Upper lobe of left lung (tissue), 6 donors: Measurements from ENCODE around the gene ZFAND6. TPM values are rescaled to one million over a fixed set of nuclear protein-coding genes. Genes with fewer than 3 reads are reported as not detected.

ENCODE experiments used
- ATAC-seq, 2 donors: fragments of 200-7000 bp; cut with Tn5 transposase; one replicate each; pipeline ENCODE4 v1.9.1; 2022; ENCODE audit warnings: mild to moderate bottlenecking in 2 of 2, moderate library complexity in 2 of 2; ENCODE audit not compliant: low FRiP score in 2 of 2
- DNase-seq, 2 donors: peaks; one replicate each; pipeline ENCODE4 v3.0.0-alpha.2; 2019 to 2020
- H3K27ac ChIP-seq, 4 donors: fragments of 200-600 bp; sonication (generic); one replicate each; pipeline ENCODE4 v1.5.1; 2016 to 2019
- H3K27me3 ChIP-seq, 4 donors: fragments of 200-600 bp; sonication (generic); one replicate each; pipeline ENCODE4 v1.5.1; 2017 to 2019
- H3K36me3 ChIP-seq, 4 donors: fragments of 200-600 bp; sonication (generic); one replicate each; pipeline ENCODE4 v1.5.1; 2016 to 2019
- H3K4me1 ChIP-seq, 4 donors: fragments of 200-600 bp; sonication (generic); one replicate each; pipeline ENCODE4 v1.5.1; 2018 to 2019
- H3K4me3 ChIP-seq, 4 donors: fragments of 200-600 bp; sonication (generic); one replicate each; pipeline ENCODE4 v1.5.1; 2017 to 2019; ENCODE audit warnings: mild to moderate bottlenecking in 2 of 4, moderate library complexity in 1 of 4
- H3K9me3 ChIP-seq, 4 donors: fragments of 200-600 bp; sonication (generic); one replicate each; pipeline ENCODE4 v1.5.1; 2018 to 2019
- EP300 ChIP-seq, 4 donors: sonication (generic); formaldehyde crosslinking; IDR thresholded peaks; one replicate each; pipeline ENCODE4 v1.5.1; 2017; ENCODE audit warnings: antibody characterized with exemption in 4 of 4, control low read depth in 2 of 4
- POLR2A ChIP-seq, 4 donors: fragments of 450-650 bp; IDR thresholded peaks; one replicate each; pipeline ENCODE4 v1.5.1; 2016 to 2017; ENCODE audit warnings: antibody characterized with exemption in 4 of 4, mild to moderate bottlenecking in 2 of 4
- POLR2AphosphoS5 ChIP-seq, 2 donors: sonication (generic); formaldehyde crosslinking; IDR thresholded peaks; one replicate each; pipeline ENCODE4 v1.5.1; 2017; ENCODE audit warnings: antibody characterized with exemption in 2 of 2
- WGBS, 2 donors: methylation state at CpG; one replicate each; pipeline ENCODE4 v1.1.5; 2017 to 2018; 5-methylcytosine and 5-hydroxymethylcytosine counted together
- total RNA-seq, 6 donors: library from RNA; depleted of rRNA in 4 of 6; stranded (reverse); fragments of >200 nt in 4 of 6; gene quantifications; one replicate each; pipeline versions ENCODE4 v1.1.0 to v1.2.1, GENCODE V29; 2016 to 2021
- TF ChIP-seq, protein P1 (sequence below), 6 experiments: fragments of 450-650 bp in 4 of 6; fragments of 200-600 bp in 2 of 6; sonication (generic) in 2 of 6; IDR thresholded peaks; one replicate each; pipeline ENCODE4 v1.5.1; 2016 to 2019; ENCODE audit warnings: antibody characterized with exemption in 6 of 6
- donor health status: DM: no; HTN: no; CAD: no; lungs with moderate emphysema.
- donor health status: DM: no; HTN: yes; CAD: no; lungs with severe emphysema.

Gene ZFAND6
- total RNA-seq, 6 donors from 2014 or later = 36.7 to 151 (median 70.5) TPM

DNA sequence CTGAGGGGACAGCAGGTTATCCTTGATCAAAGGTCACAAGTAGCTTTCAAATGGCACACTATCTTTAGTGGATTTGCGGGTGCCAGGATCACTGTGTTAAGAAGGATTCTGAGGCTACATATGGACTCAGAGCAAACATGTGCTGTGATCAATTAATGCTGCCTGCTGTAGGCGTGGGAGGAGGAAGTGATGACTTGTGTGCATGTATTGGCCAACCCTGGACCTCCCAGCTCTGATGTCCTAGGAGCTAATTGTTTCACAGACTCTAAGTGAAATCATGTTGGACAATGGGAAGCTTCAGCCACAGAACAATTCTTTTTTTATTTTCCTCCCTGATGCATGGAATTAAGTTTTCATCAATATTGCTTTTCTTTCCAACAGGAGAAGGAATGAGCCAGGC, 117.7 kb downstream of the ZFAND6 start:
- H3K36me3 ChIP-seq = peaks cover 3 to 39% (median 23%) of the 10 kb centered on the region in 4 donors

DNA sequence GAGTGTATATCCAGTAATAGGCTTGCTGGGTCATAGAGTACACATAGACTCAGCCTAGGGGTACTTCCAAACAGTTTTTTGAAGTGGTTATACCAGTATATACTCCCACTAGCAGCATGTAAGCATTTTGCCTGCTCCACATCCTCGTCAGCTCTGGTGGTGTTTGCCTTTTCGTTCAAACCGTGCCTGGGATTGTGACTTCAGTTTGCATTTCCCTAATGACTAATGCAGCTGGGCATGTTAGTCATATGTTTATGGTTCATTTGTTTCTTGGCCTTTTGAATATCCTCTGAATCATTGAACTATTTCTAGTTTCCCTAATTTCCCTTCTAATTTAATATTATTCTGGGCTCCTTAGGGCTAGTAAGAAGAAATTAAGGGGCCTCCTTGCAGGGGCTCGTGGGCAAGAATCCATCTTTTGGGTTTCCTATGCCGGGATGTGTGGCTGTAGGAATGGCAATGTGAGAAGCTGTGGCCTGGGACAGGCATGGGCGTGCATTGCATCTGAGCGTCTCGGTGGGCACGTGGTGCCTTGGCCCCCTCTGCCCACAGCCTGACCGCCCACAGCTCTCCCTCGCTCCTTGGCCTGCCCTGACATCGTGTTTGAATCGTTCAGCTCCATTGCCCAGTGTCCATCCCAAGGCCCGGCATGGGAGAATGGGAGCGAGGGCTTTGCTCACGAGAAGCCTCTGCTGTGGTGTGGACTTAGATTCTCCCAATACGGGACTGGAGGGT, 119.7 kb downstream of the ZFAND6 start:
- 87 to 88% methylated on average over 17 of the region's 17 CpGs for WGBS, 2 donors
- no peak overlapping the region for H3K27ac ChIP-seq
- TF ChIP-seq EP300 (IDR thresholded peaks at IDR 0.05) = no peak
- no peak for TF ChIP-seq POLR2AphosphoS5 (IDR thresholded peaks at IDR 0.05)
- no peak for TF ChIP-seq POLR2A (IDR thresholded peaks at IDR 0.05)
- TF ChIP-seq, protein P1, sequence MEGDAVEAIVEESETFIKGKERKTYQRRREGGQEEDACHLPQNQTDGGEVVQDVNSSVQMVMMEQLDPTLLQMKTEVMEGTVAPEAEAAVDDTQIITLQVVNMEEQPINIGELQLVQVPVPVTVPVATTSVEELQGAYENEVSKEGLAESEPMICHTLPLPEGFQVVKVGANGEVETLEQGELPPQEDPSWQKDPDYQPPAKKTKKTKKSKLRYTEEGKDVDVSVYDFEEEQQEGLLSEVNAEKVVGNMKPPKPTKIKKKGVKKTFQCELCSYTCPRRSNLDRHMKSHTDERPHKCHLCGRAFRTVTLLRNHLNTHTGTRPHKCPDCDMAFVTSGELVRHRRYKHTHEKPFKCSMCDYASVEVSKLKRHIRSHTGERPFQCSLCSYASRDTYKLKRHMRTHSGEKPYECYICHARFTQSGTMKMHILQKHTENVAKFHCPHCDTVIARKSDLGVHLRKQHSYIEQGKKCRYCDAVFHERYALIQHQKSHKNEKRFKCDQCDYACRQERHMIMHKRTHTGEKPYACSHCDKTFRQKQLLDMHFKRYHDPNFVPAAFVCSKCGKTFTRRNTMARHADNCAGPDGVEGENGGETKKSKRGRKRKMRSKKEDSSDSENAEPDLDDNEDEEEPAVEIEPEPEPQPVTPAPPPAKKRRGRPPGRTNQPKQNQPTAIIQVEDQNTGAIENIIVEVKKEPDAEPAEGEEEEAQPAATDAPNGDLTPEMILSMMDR (IDR thresholded peaks at IDR 0.05) = no peak
- H3K4me1 ChIP-seq = peaks cover 0 to 10% (median 5%) of the 10 kb centered on the region in 4 donors
- H3K27me3 ChIP-seq = no peaks in the 10 kb centered on the region
- no peak for DNase-seq
- no peak for ATAC-seq
- no peaks in the 10 kb centered on the region for H3K9me3 ChIP-seq
- H3K36me3 ChIP-seq = peaks cover 3 to 50% (median 30%) of the 10 kb centered on the region in 4 donors
- no peak overlapping the region for H3K4me3 ChIP-seq

More for the DNA sequence above, 117.7 kb downstream of the ZFAND6 start:
- TF ChIP-seq POLR2AphosphoS5 (IDR thresholded peaks at IDR 0.05) (no peak), EP300 (IDR thresholded peaks at IDR 0.05) (no peak)
- TF ChIP-seq, protein P1 (IDR thresholded peaks at IDR 0.05) = no peak
- Histone ChIP-seq H3K4me3 (no peak overlapping the region), H3K4me1 (peaks cover 0 to 3% (median 0%) of the 10 kb centered on the region in 4 donors), H3K27ac (no peak overlapping the region), H3K9me3 (no peaks in the 10 kb centered on the region), H3K27me3 (no peaks in the 10 kb centered on the region)
- WGBS, 2 donors = 81 to 87% methylated on average over 2 of the region's 2 CpGs
- ATAC-seq (no peak), DNase-seq (no peak)

DNA sequence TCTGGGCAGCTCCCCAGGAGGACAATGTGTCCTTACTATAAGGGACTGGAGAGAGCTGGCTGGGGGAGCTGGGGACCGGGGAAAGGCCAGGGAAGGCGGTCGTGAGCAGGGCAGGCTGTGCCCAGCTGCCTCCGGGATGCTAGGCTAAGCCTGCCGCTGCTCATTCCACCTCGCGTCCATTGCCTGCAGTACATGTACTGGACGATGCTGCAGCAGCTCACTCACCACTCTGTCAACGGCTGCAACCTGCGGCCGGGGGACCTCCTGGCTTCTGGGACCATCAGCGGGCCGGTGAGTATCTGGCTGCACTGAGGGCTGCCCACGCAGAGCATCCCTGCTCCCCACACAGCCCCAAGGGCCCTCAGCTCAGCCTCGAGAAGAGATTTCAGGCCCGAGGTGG, 120.5 kb downstream of the ZFAND6 start:
- no peaks in the 10 kb centered on the region for H3K27me3 ChIP-seq
- DNase-seq = no peak
- peaks cover 0 to 10% (median 5%) of the 10 kb centered on the region in 4 donors for H3K4me1 ChIP-seq
- no peak overlapping the region for H3K4me3 ChIP-seq
- 79 to 92% methylated on average over 11 to 15 of the region's 16 CpGs for WGBS, 2 donors
- TF ChIP-seq POLR2AphosphoS5 (IDR thresholded peaks at IDR 0.05) = no peak
- no peak for TF ChIP-seq POLR2A (IDR thresholded peaks at IDR 0.05)
- TF ChIP-seq, protein P1 (IDR thresholded peaks at IDR 0.05) = no peak
- no peak for TF ChIP-seq EP300 (IDR thresholded peaks at IDR 0.05)
- ATAC-seq = no peak
- H3K9me3 ChIP-seq = no peaks in the 10 kb centered on the region
- peaks cover 3 to 46% (median 31%) of the 10 kb centered on the region in 4 donors for H3K36me3 ChIP-seq
- no peak overlapping the region for H3K27ac ChIP-seq

DNA sequence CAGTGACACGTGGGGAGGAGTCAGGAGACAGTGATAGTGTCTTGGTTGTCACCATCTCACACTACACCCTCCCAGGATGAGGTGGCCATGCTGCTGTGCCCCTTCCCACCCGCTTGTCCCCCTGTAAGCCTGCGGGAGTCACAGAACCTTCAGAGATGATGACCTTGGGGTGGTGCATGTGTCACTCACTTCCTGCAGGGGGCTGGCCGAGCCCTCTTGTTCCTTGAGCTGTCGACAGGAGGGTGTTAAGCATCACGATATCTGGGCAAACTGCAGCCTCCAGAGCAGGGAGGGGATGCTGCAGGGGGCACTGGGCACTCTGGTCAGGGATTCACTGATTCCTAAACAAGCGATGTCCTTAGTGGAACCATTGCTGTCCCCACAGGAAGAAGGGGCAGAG, 121.0 kb downstream of the ZFAND6 start:
- H3K36me3 ChIP-seq = peaks cover 3 to 50% (median 31%) of the 10 kb centered on the region in 4 donors
- H3K4me1 ChIP-seq = peaks cover 0 to 10% (median 5%) of the 10 kb centered on the region in 4 donors
- ATAC-seq = no peak
- WGBS, 2 donors = 79 to 82% methylated on average over 5 to 7 of the region's 7 CpGs
- H3K4me3 ChIP-seq = no peak overlapping the region
- no peaks in the 10 kb centered on the region for H3K9me3 ChIP-seq
- DNase-seq = no peak
- no peak overlapping the region for H3K27ac ChIP-seq
- TF ChIP-seq POLR2AphosphoS5 (IDR thresholded peaks at IDR 0.05) (no peak), POLR2A (IDR thresholded peaks at IDR 0.05) (no peak), EP300 (IDR thresholded peaks at IDR 0.05) (no peak)
- TF ChIP-seq, protein P1 (IDR thresholded peaks at IDR 0.05) = no peak
- H3K27me3 ChIP-seq = no peaks in the 10 kb centered on the region

DNA sequence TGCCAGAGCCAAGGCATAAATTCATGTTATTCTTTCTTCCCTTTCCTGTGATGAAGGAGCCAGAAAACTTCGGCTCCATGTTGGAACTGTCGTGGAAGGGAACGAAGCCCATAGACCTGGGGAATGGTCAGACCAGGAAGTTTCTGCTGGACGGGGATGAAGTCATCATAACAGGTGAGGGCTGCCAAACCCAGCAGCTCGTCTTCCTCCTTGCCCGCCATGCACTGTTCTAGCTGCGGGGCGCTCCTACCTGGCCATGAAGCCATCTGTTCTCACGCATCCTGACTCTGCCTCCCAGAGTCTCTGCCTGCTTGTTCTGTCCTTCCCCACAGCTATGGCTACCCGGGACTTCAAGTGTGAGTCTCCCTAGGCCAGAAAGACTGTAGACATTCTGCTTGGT, 121.5 kb downstream of the ZFAND6 start:
- Histone ChIP-seq H3K27me3 (no peaks in the 10 kb centered on the region), H3K9me3 (no peaks in the 10 kb centered on the region), H3K4me3 (no peak overlapping the region), H3K4me1 (peaks cover 0 to 10% (median 5%) of the 10 kb centered on the region in 4 donors), H3K27ac (no peak overlapping the region), H3K36me3 (peaks cover 3 to 55% (median 36%) of the 10 kb centered on the region in 4 donors)
- DNase-seq (no peak), ATAC-seq (no peak)
- no peak for TF ChIP-seq EP300 (IDR thresholded peaks at IDR 0.05)
- TF ChIP-seq POLR2A (IDR thresholded peaks at IDR 0.05) = no peak
- no peak for TF ChIP-seq POLR2AphosphoS5 (IDR thresholded peaks at IDR 0.05)
- TF ChIP-seq, protein P1 (IDR thresholded peaks at IDR 0.05) = no peak
- WGBS, 2 donors = 93 to 94% methylated on average over 10 of the region's 10 CpGs
